Breast epithelium (tissue), 4 donors: ENCODE results near the gene ADGRG3. TPM values are rescaled to one million over a fixed set of nuclear protein-coding genes. Genes with fewer than 3 reads are reported as not detected.
A peak's percentile ranks its signal among the peaks of the same experiment; 100 is the strongest.

Source experiments
- DNase-seq, 2 donors: peaks; one replicate each; pipeline ENCODE4 v3.0.0-alpha.2; 2019; ENCODE audit warnings: low spot score in 2 of 2
- H3K27ac ChIP-seq, 2 donors: fragments of 200-600 bp; sonication (generic) in 1 of 2; one replicate each; pipeline ENCODE4 v1.5.1; 2016 to 2019; ENCODE audit warnings: mild to moderate bottlenecking in 1 of 2
- H3K27me3 ChIP-seq, 2 donors: fragments of 200-600 bp; sonication (generic) in 1 of 2; one replicate each; pipeline versions ENCODE4 v1.5.1 to v1.6.0; 2017 to 2019; ENCODE audit warnings: control low read depth in 1 of 2, mild to moderate bottlenecking in 1 of 2
- H3K36me3 ChIP-seq: fragments of 200-600 bp; one replicate; pipeline ENCODE4 v1.5.1; 2019
- H3K4me1 ChIP-seq, 2 donors: fragments of 200-600 bp; sonication (generic); one replicate each; pipeline ENCODE4 v1.5.1; 2016 to 2019; ENCODE audit warnings: control low read depth in 1 of 2
- H3K4me3 ChIP-seq, 3 donors: fragments of 200-600 bp; sonication (generic); 1 replicate in 2 of 3; 2 replicates in 1 of 3; pipeline ENCODE4 v1.5.1; 2016 to 2019; ENCODE audit warnings: mild to moderate bottlenecking in 3 of 3, moderate library complexity in 2 of 3
- H3K9me3 ChIP-seq, 2 donors: fragments of 200-600 bp; sonication (generic) in 1 of 2; one replicate each; pipeline ENCODE4 v1.5.1; 2016 to 2019; ENCODE audit warnings: control low read depth in 1 of 2
- POLR2A ChIP-seq: fragments of 450-650 bp; IDR thresholded peaks from one replicate; pipeline ENCODE4 v1.6.1; 2016; ENCODE audit warnings: antibody characterized with exemption, mild to moderate bottlenecking, moderate library complexity
- POLR2AphosphoS5 ChIP-seq, 3 donors: sonication (generic); formaldehyde crosslinking; IDR thresholded peaks; one replicate each; pipeline ENCODE4 v1.6.1; 2017; ENCODE audit warnings: antibody characterized with exemption in 3 of 3
- intact Hi-C: fragments of 100-400 bp; cut with DNase I; formaldehyde crosslinking; loops from one replicate; pipeline ENCODE4 v1.15.1; 2023; ENCODE audit warnings: low total_unique reads
- total RNA-seq, 3 donors: library from RNA; depleted of rRNA; stranded (reverse); fragments of >200 nt; gene quantifications; one replicate each; pipeline ENCODE4 v1.1.0, GENCODE V29; 2016
- TF ChIP-seq, protein P1 (sequence below), 3 donors: fragments of 450-650 bp; IDR thresholded peaks; one replicate each; pipeline ENCODE4 v1.5.1; 2016 to 2017; ENCODE audit warnings: antibody characterized with exemption in 3 of 3, mild to moderate bottlenecking in 3 of 3, moderate library complexity in 3 of 3

The ADGRG3 gene
- total RNA-seq, 3 donors from 2014 or later = 0.64 to 5.2 (median 1.6) TPM

DNA sequence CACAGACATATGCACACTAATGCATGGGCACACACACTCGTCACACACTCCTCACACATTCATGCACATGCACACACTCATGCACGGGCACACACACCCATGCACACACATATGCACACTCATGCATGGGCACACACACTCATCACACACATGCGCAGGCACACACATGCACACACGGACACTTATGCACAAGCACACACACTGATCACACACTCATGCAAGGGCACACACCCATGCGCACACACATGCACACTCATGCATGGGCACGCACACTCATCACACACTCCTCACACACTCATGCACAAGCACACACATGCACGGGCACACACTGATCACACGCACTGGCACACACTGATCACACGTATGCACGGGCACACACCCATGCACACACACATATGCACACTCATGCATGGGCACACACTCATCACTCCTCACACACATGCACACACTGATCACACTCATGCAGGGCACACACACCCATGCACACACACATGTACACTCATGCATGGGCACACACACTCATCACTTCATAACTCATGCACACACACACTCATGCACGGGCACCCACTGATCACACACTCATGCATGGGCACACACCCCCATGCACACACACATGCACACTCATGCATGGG, 23.6 kb upstream of the ADGRG3 start:
- TF ChIP-seq, protein P1, sequence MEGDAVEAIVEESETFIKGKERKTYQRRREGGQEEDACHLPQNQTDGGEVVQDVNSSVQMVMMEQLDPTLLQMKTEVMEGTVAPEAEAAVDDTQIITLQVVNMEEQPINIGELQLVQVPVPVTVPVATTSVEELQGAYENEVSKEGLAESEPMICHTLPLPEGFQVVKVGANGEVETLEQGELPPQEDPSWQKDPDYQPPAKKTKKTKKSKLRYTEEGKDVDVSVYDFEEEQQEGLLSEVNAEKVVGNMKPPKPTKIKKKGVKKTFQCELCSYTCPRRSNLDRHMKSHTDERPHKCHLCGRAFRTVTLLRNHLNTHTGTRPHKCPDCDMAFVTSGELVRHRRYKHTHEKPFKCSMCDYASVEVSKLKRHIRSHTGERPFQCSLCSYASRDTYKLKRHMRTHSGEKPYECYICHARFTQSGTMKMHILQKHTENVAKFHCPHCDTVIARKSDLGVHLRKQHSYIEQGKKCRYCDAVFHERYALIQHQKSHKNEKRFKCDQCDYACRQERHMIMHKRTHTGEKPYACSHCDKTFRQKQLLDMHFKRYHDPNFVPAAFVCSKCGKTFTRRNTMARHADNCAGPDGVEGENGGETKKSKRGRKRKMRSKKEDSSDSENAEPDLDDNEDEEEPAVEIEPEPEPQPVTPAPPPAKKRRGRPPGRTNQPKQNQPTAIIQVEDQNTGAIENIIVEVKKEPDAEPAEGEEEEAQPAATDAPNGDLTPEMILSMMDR (IDR thresholded peaks at IDR 0.05) = no peak
- TF ChIP-seq POLR2A = no peak
- no peak for TF ChIP-seq POLR2AphosphoS5 (IDR thresholded peaks at IDR 0.05)
- intact Hi-C loops = no loop called here
- no peaks in the 10 kb centered on the region for H3K36me3 ChIP-seq
- peaks cover 0 to 6% of the 10 kb centered on the region in 2 donors for H3K4me1 ChIP-seq
- DNase-seq = no peak
- H3K27ac ChIP-seq = peak overlapping the region in 1 of 2 donors; percentile 92
- H3K4me3 ChIP-seq = no peak overlapping the region
- H3K27me3 ChIP-seq = no peaks in the 10 kb centered on the region
- H3K9me3 ChIP-seq = no peaks in the 10 kb centered on the region

DNA sequence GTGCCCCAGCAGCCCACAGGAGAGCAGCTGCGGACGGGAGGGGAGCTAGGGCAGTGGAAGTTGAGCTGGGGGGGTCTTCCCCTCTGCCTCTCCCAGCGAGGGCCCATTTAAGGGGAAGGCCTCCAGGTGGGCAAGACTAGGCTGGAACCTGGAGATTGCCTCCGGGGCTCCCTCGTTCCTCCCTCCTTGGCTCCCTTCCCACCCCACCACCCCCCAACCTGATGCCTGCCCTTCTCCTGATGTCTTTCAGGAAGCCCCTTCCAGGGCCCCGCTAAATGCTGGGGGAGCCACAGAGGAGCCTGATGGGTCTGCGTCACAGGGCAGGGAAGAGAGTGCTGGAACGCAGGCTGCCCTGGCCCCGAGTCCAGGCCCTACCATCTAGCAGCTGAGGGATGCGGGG, 22.9 kb upstream of the ADGRG3 start:
- H3K27ac ChIP-seq = peak overlapping the region; percentile 82 to 92
- H3K4me1 ChIP-seq = peaks cover 0 to 6% of the 10 kb centered on the region in 2 donors
- H3K4me3 ChIP-seq = peak overlapping the region in 1 of 3 donors; percentile 15
- H3K9me3 ChIP-seq = no peaks in the 10 kb centered on the region
- no peaks in the 10 kb centered on the region for H3K27me3 ChIP-seq
- TF ChIP-seq POLR2A (no peak), POLR2AphosphoS5 (IDR thresholded peaks at IDR 0.05) (no peak)
- TF ChIP-seq, protein P1 (IDR thresholded peaks at IDR 0.05) = no peak
- no peaks in the 10 kb centered on the region for H3K36me3 ChIP-seq
- no peak for DNase-seq
- intact Hi-C loops = no loop called here

DNA sequence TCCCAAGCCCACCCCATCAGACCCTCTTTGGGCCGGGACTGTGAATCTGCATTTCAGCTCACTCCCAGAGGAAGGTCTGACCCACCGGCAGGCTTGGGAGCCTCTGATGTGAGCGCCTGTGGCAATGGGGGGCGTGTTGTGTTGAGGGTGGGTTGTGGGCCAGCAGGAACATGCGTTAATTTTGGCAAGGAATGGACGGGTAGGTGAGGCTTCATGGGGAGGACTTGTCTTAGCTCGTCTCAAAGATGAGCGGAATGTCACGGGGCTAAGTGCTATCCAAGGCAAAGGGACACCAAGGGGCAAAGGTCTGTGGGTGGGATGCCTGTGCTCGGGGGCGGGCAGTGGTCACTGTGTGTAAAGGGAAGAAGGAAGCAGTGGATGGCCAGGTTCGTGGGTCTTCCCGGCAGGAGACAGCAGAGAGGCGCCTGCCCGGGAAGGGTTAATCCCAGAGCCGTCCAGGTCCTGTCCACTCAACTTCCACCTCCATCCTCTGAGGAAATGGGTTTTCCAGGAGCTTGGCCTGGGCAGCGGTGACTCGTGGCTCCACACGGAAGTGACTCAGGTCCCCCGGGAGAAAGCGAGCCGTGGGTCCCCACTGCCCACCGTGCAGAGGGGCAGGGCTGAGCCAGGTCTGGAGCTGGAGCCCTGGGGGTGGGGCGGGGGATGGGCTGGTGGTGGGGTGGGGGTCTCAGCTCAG, 22.3 kb upstream of the ADGRG3 start:
- Histone ChIP-seq H3K9me3 (no peaks in the 10 kb centered on the region), H3K36me3 (no peaks in the 10 kb centered on the region), H3K4me3 (peak overlapping the region in 1 of 3 donors; percentile 15), H3K27me3 (no peaks in the 10 kb centered on the region), H3K4me1 (peaks cover 0 to 6% of the 10 kb centered on the region in 2 donors), H3K27ac (peak overlapping the region; percentile 82 to 92)
- peak in 1 of 2 donors; percentile 67 for DNase-seq
- intact Hi-C loops = no loop called here
- TF ChIP-seq POLR2AphosphoS5 (IDR thresholded peaks at IDR 0.05) (peak in 1 of 3 donors; percentile 31), POLR2A (no peak)
- TF ChIP-seq, protein P1 (IDR thresholded peaks at IDR 0.05) = no peak

DNA sequence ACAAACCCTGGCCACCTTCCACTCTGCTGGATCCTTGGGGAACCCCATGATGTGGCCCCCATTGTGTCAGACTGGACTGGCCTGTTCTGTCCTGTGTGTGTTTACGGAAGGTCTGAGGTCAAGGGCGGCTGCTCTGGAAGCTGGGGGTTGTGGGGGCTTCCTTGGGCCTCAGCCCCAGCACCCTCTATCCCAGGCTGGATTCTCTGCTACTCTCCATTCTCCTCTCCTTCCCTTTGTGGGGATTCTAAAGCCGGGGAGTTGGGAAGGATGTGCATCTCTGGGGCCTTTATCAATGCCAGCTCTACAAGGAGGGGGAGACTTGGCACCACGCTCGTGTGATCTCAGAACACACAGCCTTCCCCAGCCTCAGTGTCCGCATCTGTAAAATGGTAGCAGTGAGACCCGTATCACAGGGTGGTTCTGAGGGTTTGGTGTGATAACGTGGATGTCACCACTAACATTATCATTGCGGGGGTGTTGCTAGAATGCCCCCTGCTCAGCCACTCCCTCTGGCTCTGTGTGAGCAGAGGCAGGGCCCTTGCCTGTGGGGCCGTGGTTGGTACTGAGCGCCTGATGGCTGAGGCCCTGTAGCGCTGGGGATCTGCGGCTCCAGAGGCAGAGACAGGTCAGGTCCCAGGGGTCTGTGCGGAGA, 21.6 kb upstream of the ADGRG3 start:
- Histone ChIP-seq H3K27me3 (no peaks in the 10 kb centered on the region), H3K27ac (peak overlapping the region; percentile 82 to 92), H3K4me1 (peaks cover 0 to 6% of the 10 kb centered on the region in 2 donors), H3K36me3 (no peaks in the 10 kb centered on the region), H3K9me3 (no peaks in the 10 kb centered on the region), H3K4me3 (peak overlapping the region in 1 of 3 donors; percentile 15)
- no peak for DNase-seq
- intact Hi-C loops = no loop called here
- no peak for TF ChIP-seq POLR2A
- TF ChIP-seq, protein P1 (IDR thresholded peaks at IDR 0.05) = no peak
- TF ChIP-seq POLR2AphosphoS5 (IDR thresholded peaks at IDR 0.05) = peak in 1 of 3 donors; percentile 16
